ENCODE measurements around the gene CEP41.

GRCh38 chr7:130468612-130469011 lies 27.8 kb upstream of the CEP41 start:
- no peak for TF ChIP-seq CTCF (IDR thresholded peaks at IDR 0.05)
- no peak for TF ChIP-seq POLR2A (IDR thresholded peaks at IDR 0.05)

Data from body of pancreas (tissue), 4 donors.